Limb (tissue), 2 donors: ENCODE measurements around the gene IRF2BPL.

Experiments used
- DNase-seq, 2 donors: peaks; one replicate each; pipeline ENCODE4 v3.0.0-alpha.2; 2016; ENCODE audit errors: extremely low spot score in 2 of 2

IRF2BPL gene

DNA sequence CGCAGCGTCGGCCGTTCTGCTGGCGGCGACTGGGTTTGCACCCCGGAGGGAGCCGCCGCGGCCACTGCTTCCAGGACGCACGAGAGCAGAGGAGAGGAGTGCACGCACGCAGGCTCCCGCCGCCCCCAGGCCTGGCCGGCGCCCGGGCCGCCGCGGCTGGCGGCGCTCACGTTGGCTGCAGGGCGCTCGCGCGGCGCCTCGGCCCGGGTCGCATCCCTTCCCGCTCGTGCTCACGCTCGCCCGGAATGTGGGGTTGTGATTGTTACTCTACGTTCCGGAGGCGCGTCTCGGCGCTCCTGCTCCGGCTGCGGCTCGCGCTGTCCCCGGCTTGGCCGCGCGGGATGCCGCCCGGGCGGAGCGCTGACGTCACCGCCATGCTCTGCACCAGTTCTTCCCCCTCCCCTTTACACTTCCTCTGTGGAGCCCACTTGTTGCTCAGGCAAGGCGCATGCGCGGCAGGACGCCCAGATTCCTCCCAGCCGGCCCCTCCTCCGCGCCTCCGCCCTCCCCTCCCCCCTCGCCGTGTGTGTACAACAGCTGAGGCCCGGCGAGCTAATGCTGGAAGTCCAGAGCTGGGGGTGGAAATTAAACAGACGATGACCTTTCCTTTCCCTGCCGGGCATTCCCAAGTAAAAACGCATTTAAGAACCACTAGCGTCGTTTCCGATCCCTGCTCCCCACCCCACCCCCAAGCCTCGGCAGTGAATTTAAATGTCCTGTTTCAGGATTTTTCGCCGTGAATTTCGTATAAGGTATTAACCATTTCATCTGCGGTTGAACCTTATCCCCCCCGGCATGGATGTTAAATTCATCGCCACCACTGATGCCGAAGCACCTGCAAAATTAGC is at the start of gene IRF2BPL:
TSS of gene IRF2BPL (minus strand) at position 325 of the 848 bp plus-strand sequence. CDS start 916 bp downstream, outside the sequence.
- DNase-seq = peak; percentile 99 to 100

DNA sequence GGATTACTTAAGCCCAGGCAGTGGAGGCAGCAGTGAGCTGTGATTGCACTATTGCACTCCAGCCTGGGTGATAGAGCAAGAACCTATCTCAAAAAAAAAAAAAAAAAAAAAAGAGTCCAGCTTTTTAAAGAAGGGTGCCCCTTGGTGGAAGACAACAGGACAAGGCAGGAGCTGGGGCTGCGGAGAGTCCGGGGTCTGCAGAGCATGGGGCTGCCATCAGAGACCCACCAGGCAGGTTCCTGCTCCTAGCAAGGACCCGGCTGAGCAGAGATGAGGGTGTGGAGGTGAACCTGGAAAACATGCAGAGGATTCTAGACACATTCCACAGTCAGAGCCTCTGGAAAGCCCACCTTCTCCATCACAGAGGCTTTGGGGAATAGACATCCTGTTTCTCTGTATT is 48.5 kb upstream of the IRF2BPL start:
- DNase-seq = no peak

DNA sequence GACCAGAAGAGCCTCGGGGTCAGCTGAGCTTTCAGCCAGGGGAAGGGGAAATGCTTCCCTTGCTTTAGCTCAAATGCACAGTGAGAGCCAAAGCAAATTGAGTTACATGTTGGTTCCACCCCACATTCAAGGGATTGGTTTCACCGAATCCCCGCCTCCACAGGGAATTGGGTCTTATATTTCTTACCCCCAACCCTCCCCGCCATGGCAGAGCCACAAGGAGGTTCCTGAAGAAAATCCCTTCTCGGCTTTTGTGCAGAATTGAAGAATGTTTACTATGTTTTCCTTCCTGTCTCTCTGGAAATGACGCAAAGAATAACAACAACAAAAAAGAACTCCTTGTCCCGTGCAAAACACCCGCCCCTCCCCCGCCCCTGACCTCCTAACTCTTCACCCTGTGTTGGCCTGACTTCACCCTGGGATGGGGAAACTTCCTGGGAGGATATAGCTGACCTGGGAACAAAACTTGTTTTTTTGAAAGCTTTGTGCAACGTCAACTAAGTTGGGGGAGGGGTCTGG is 47.7 kb upstream of the IRF2BPL start:
- DNase-seq = no peak

DNA sequence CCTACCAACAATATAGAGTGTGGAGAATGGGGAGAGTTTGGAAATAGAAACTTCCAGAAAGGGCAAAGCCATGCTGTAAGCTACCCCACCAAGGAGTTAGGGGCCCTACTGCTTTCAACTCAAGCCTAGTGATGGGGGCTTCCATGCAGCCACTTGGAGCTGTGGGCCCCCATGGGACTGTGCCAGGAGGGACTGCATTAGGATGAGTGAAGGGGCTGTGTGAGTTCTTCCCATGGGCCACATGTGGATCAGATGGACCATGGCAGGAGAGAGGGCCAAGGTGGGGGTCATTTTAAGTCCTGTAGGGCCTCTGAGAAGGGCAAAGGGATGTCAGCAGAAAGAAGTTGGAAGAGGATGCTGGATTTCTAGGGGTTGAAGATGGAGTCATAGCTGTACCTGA is 46.5 kb upstream of the IRF2BPL start:
- no peak for DNase-seq

- DNase-seq = no peak
Observed at GRCh38 chr14:77071938-77072388, 43.5 kb upstream of the IRF2BPL start.

GRCh38 chr14:77069551-77069950 is 41.0 kb upstream of the IRF2BPL start:
- DNase-seq = no peak

- DNase-seq = no peak
Observed at GRCh38 chr14:77068517-77069200, 40.2 kb upstream of the IRF2BPL start.

- DNase-seq = peak; percentile 78 to 88
Observed at GRCh38 chr14:77067632-77068516, 39.4 kb upstream of the IRF2BPL start.

GRCh38 chr14:77066578-77067172 is 38.2 kb upstream of the IRF2BPL start:
- DNase-seq = no peak

- no peak for DNase-seq
Observed at GRCh38 chr14:77065851-77066577, 37.5 kb upstream of the IRF2BPL start.

DNA sequence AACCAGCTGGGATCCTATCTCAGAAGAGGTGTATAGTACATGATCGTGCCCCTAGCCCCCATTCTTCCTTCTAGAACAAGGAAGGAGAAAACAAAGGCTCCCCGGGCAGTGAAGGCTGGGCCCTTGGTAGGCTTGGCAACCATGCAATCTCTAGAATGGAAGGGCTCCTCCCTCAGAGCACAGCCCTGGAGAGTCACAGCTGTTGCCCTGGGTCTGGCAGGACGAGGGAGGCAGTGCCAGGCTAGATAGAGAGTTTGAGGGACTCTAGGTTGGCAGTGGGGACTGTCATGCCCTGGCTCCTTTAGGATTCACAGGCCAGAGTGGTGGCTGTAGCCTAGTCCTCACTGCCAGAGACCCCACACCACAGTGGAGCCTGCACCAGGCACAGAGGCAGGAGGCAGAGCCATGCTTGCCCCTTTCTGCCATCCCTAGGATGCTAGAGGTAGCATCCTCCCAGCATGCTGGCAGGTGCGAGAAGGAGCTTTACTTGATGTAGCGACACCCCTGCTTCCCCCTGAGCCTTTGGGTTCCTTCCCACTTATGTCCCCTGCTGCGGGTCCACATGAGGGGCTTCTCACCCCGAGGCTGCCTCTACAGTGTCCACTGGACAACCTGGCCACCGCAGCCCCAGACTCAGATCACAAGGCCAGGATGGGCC is 36.1 kb upstream of the IRF2BPL start:
- DNase-seq = no peak

GRCh38 chr14:77063571-77064171 is 35.2 kb upstream of the IRF2BPL start:
- DNase-seq = no peak

DNA sequence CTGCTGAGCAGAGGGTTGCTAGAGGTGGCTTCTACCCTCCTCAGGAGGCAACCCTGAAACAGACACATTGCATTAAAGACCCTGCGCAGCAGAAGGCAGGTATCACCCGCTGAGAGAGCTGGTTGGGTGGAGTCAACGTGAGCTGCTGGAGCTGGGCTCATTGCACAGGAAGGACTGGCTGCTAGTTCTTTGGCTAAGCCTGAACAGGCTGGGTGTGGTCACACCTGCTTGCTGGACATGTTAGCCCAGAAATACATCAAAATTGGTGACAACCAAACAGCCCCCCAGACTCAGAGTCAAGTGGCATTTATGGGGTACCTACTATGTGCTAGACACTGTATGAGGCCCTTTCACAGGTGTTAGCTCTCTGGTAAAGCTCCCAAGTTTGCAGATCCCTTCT is 33.8 kb upstream of the IRF2BPL start:
- no peak for DNase-seq

GRCh38 chr14:77061630-77062257 is 33.2 kb upstream of the IRF2BPL start:
- DNase-seq = no peak

- DNase-seq = peak in 1 of 2 donors; percentile 74
Observed at GRCh38 chr14:77059276-77059915, 30.9 kb upstream of the IRF2BPL start.

- DNase-seq = no peak
Observed at GRCh38 chr14:77058785-77059184, 30.3 kb upstream of the IRF2BPL start.

DNA sequence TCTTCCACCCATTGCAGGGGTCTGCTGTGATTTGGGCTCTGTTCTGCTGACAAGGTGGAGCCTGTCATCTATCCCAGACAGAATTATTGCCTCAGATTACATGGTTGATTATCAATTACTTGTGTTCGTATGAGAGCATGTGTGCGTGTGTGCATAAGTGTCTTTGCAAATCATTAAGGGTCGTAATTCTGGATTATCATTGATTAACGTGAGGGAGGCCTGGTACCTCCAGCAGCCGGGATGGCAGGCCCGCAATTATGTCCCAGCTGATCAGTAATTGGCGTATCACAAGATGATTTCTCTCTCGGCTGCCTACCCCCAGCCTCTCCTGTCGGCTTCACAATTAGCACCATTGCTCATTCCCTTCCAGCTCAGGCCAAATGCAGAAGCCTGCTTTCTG is 29.6 kb upstream of the IRF2BPL start:
- no peak for DNase-seq

GRCh38 chr14:77055981-77056380 is 27.5 kb upstream of the IRF2BPL start:
- DNase-seq = no peak
